NCI-H1694 treated with DMSO at 0.1 percent for 48 hours (cell line): ENCODE results near the gene BACE1.
"Not testable (repeated sequence)": the region's sequence is repeated elsewhere in the genome, so short reads cannot be mapped to it uniquely, and the experiment has no call there.

Experiments used
- DNase-seq: peaks from one replicate; lab custom pipeline; 2025; lab: John Stamatoyannopoulos, UW

BACE1 gene

GRCh38 chr11:117273550-117274289, 42.3 kb downstream of the BACE1 start:
- DNase-seq = no peak

- not testable (repeated sequence) for DNase-seq
Observed at GRCh38 chr11:117272175-117272574, 43.9 kb downstream of the BACE1 start.

- no peak for DNase-seq
Observed at GRCh38 chr11:117271208-117271607, 44.8 kb downstream of the BACE1 start.

- DNase-seq = no peak
Observed at GRCh38 chr11:117269856-117270255, 46.2 kb downstream of the BACE1 start.

- DNase-seq = no peak
Observed at GRCh38 chr11:117265745-117266144, 50.3 kb downstream of the BACE1 start.

GRCh38 chr11:117264624-117265323, 51.3 kb downstream of the BACE1 start:
- not testable (repeated sequence) for DNase-seq

- no peak for DNase-seq
Observed at GRCh38 chr11:117259417-117259816, 56.6 kb downstream of the BACE1 start.

GRCh38 chr11:117258576-117258975, 57.5 kb downstream of the BACE1 start:
- no peak for DNase-seq

GRCh38 chr11:117256573-117256972, 59.5 kb downstream of the BACE1 start:
- no peak for DNase-seq

- no peak for DNase-seq
Observed at GRCh38 chr11:117255966-117256365, 60.1 kb downstream of the BACE1 start.

- no peak for DNase-seq
Observed at GRCh38 chr11:117251506-117251905, 64.5 kb downstream of the BACE1 start.

- no peak for DNase-seq
Observed at GRCh38 chr11:117249571-117249970, 66.5 kb downstream of the BACE1 start.

- DNase-seq = no peak
Observed at GRCh38 chr11:117248341-117248740, 67.7 kb downstream of the BACE1 start.

GRCh38 chr11:117239295-117239694, 76.8 kb downstream of the BACE1 start:
- DNase-seq = no peak

- no peak for DNase-seq
Observed at GRCh38 chr11:117238221-117238620, 77.8 kb downstream of the BACE1 start.
